Liver (tissue), 3 donors: Measurements from ENCODE around the gene TMEM212.

Experiments used
- GABPA ChIP-seq, 2 donors: IDR thresholded peaks in 1 of 2; conservative IDR thresholded peaks in 1 of 2; 2 replicates each; pipeline ENCODE4 v1.6.1; 2016; ENCODE audit warnings: antibody characterized with exemption in 2 of 2, mild to moderate bottlenecking in 1 of 2, moderate library complexity in 1 of 2
- TAF1 ChIP-seq: conservative IDR thresholded peaks from 2 replicates; pipeline ENCODE4 v1.6.1; 2016; ENCODE audit warnings: antibody characterized with exemption, mild to moderate bottlenecking
- TF ChIP-seq, protein P1 (sequence below): fragments of 150-350 bp; IDR thresholded peaks from 2 replicates; pipeline ENCODE4 v1.5.1; 2017; ENCODE audit warnings: improper control_type of control experiment, low read depth, low read length; ENCODE audit not compliant: missing input control
- TF ChIP-seq, protein P2 (sequence below): IDR thresholded peaks from 2 replicates; pipeline ENCODE4 v1.6.1; 2016; ENCODE audit warnings: antibody characterized with exemption
- donor health status: healthy.
- donor health status: healthy.

DNA sequence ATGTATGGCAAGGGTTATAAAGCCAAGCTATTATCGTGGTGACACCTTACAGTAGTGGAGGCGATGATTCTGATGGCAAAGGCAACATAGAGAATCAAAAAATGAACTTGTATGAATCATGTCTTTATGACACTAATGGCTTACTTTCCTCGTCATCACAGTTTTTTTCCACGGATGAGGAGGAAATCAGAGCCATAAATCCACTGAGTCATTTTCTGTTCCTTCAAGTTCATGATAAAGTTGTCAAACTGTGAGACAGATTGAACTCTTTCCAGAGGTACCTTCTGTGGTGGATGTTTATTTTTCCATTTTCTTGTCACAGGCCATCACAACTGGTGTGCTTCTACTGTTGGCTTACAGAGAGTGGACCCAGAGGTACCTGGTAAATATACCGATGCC, 8.5 kb downstream of the TMEM212 start:
- TF ChIP-seq TAF1 (no peak), GABPA (IDR thresholded peaks at IDR 0.05 in 1 of 2, conservative IDR thresholded peaks at IDR 0.05 in 1 of 2) (no peak)
- TF ChIP-seq, protein P1, sequence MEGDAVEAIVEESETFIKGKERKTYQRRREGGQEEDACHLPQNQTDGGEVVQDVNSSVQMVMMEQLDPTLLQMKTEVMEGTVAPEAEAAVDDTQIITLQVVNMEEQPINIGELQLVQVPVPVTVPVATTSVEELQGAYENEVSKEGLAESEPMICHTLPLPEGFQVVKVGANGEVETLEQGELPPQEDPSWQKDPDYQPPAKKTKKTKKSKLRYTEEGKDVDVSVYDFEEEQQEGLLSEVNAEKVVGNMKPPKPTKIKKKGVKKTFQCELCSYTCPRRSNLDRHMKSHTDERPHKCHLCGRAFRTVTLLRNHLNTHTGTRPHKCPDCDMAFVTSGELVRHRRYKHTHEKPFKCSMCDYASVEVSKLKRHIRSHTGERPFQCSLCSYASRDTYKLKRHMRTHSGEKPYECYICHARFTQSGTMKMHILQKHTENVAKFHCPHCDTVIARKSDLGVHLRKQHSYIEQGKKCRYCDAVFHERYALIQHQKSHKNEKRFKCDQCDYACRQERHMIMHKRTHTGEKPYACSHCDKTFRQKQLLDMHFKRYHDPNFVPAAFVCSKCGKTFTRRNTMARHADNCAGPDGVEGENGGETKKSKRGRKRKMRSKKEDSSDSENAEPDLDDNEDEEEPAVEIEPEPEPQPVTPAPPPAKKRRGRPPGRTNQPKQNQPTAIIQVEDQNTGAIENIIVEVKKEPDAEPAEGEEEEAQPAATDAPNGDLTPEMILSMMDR: no peak
- TF ChIP-seq, protein P2, sequence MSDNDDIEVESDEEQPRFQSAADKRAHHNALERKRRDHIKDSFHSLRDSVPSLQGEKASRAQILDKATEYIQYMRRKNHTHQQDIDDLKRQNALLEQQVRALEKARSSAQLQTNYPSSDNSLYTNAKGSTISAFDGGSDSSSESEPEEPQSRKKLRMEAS: no peak
